Prostate gland (tissue), 2 donors: ENCODE results near the gene ATAD2B. TPM values are rescaled to one million over a fixed set of nuclear protein-coding genes. Genes with fewer than 3 reads are reported as not detected.

Experiments
- DNase-seq: peaks from one replicate; pipeline ENCODE4 v3.0.0-alpha.2; 2019; ENCODE audit warnings: low spot score
- H3K27ac ChIP-seq, 2 donors: fragments of 200-600 bp; sonication (generic); 2 replicates each; pipeline ENCODE4 v1.5.1; 2017 to 2019
- H3K27me3 ChIP-seq: fragments of 200-600 bp; sonication (generic); replicated peaks from 2 replicates; pipeline ENCODE4 v1.5.1; 2019; ENCODE audit not compliant: insufficient read depth
- H3K36me3 ChIP-seq, 2 donors: fragments of 200-600 bp; sonication (generic); 1 replicate in 1 of 2; 2 replicates in 1 of 2; pipeline versions ENCODE4 v1.5.1 to v1.8.1; 2017 to 2019
- H3K4me1 ChIP-seq: fragments of 200-600 bp; sonication (generic); replicated peaks from 2 replicates; pipeline ENCODE4 v1.5.1; 2019
- H3K4me3 ChIP-seq, 2 donors: fragments of 200-600 bp; sonication (generic); 2 replicates each; pipeline ENCODE4 v1.5.1; 2017 to 2019
- H3K9me3 ChIP-seq: fragments of 200-600 bp; sonication (generic); 2 replicates; pipeline ENCODE4 v1.5.1; 2017
- CTCF ChIP-seq, 4 experiments: fragments of 200-600 bp in 2 of 4; fragments of 450-650 bp in 2 of 4; sonication (generic) in 2 of 4; IDR thresholded peaks; 1 replicate in 3 of 4; 2 replicates in 1 of 4; pipeline ENCODE4 v1.5.1; 2016 to 2019; ENCODE audit warnings: antibody characterized with exemption in 4 of 4, mild to moderate bottlenecking in 2 of 4, moderate library complexity in 2 of 4
- POLR2A ChIP-seq: fragments of 450-650 bp; IDR thresholded peaks from one replicate; pipeline ENCODE4 v1.6.1; 2016; ENCODE audit warnings: antibody characterized with exemption, mild to moderate bottlenecking
- POLR2AphosphoS5 ChIP-seq: sonication (generic); formaldehyde crosslinking; IDR thresholded peaks from one replicate; pipeline ENCODE4 v1.6.1; 2017; ENCODE audit warnings: antibody characterized with exemption
- WGBS: methylation state at CpG from one replicate; pipeline ENCODE4 v1.1.5; 2018; 5-methylcytosine and 5-hydroxymethylcytosine counted together
- intact Hi-C: fragments of 100-400 bp; cut with DNase I; formaldehyde crosslinking; loops from one replicate; pipeline ENCODE4 v1.14.2; 2022
- total RNA-seq, 2 donors: library from RNA; depleted of rRNA; stranded (reverse); fragments of >200 nt; gene quantifications; one replicate each; pipeline ENCODE4 v1.1.0, GENCODE V29; 2016

Gene ATAD2B
- total RNA-seq, 2 donors from 2014 or later: 12.2 to 16.9 TPM

DNA sequence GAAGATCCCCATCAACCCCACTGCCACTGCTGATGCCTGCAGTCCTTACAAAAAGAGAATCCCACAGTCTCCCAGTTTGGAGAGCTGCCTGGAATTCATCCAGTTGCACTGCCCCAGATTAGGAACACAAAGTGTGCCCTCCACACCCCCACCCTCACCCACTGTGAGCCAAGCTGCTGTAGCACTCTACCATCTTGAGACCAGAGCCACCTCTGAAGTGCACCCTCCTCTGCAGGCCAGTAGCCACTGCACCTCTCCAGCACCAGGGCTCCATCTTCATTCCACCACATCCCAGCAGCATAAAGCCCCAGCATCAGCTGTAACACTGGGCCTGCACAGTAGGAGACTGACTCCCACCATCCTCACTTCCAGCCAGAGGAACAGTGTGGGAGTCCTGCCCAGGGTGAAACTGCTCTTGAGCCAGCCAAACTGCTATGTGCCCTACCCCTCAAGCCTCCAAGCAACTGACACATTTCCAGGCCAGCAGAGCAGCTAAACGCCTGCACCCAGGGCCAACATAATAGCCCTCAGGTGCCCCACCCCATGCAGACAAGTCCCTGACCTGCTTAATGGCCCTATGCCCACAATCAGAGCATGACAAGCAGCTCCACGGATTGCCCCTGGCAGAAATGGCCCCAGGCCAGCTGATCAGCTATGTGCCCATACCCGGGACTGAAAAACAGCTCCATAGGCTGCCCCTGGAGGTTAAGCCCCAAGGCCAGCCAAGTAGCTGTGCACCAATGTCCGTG is 206.0 kb downstream of the ATAD2B start:
- Histone ChIP-seq H3K4me1 (no peaks in the 10 kb centered on the region), H3K27me3 (no peaks in the 10 kb centered on the region), H3K9me3 (no peaks in the 10 kb centered on the region), H3K36me3 (no peaks in the 10 kb centered on the region), H3K27ac (no peak overlapping the region), H3K4me3 (no peak overlapping the region)
- 71% methylated on average over 4 of the region's 4 CpGs for WGBS
- DNase-seq: no peak
- TF ChIP-seq POLR2A: no peak
- no peak for TF ChIP-seq CTCF (IDR thresholded peaks at IDR 0.05)
- TF ChIP-seq POLR2AphosphoS5: no peak
- intact Hi-C loops: no loop called here

GRCh38 chr2:23719716-23720115 is 207.2 kb downstream of the ATAD2B start:
- Histone ChIP-seq H3K9me3 (no peaks in the 10 kb centered on the region), H3K4me3 (no peak overlapping the region), H3K27me3 (no peaks in the 10 kb centered on the region), H3K27ac (no peak overlapping the region), H3K36me3 (no peaks in the 10 kb centered on the region), H3K4me1 (no peaks in the 10 kb centered on the region)
- intact Hi-C loops: no loop called here
- 77% methylated on average over 5 of the region's 5 CpGs for WGBS
- TF ChIP-seq POLR2AphosphoS5 (no peak), POLR2A (no peak), CTCF (IDR thresholded peaks at IDR 0.05) (no peak)
- no peak for DNase-seq

DNA sequence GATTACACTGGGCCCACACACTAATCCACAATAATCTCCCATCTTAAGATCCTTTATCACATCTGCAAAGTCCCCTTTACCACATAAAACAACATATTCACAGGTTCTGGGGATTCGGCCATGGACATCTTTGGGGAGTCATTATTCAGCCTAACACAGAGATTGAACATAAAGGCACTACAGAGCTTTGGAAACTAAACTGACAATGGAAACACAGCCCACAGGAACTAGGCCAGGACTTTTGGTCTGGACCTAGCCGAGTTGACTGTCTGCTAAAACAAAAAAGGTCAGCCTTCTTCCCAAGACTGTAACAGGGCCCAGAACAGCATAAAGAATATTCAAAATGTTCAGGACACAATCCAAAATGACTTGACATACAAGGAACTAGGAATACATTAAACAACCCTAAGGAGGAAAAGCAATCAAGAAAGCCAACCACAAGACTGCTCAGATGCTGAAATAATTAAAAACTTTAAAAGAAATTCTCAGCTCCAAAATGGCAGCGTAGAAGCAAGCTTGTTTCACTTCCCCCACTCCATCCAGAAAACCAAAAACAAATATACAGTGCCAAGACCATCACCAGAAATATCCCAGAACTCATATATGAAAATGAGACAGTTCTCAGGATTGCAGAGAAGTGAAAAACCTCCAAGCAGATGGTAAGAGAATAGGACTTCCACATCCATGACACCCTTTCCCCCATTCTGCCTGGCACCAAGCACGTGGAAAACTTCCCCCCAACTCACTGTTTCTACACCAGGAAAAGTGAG is 207.8 kb downstream of the ATAD2B start:
- no peaks in the 10 kb centered on the region for H3K36me3 ChIP-seq
- intact Hi-C loops: no loop called here
- no peaks in the 10 kb centered on the region for H3K27me3 ChIP-seq
- no peak for DNase-seq
- no peak for TF ChIP-seq CTCF (IDR thresholded peaks at IDR 0.05)
- H3K4me1 ChIP-seq: no peaks in the 10 kb centered on the region
- no peak overlapping the region for H3K27ac ChIP-seq
- 94% methylated on average over 4 of the region's 4 CpGs for WGBS
- H3K4me3 ChIP-seq: no peak overlapping the region
- H3K9me3 ChIP-seq: no peaks in the 10 kb centered on the region

GRCh38 chr2:23713351-23713750 is 213.6 kb downstream of the ATAD2B start:
- Histone ChIP-seq H3K27me3 (no peaks in the 10 kb centered on the region), H3K9me3 (no peaks in the 10 kb centered on the region), H3K27ac (no peak overlapping the region), H3K4me1 (no peaks in the 10 kb centered on the region), H3K4me3 (no peak overlapping the region), H3K36me3 (no peaks in the 10 kb centered on the region)
- intact Hi-C loops: no loop called here
- TF ChIP-seq POLR2A: no peak
- no peak for TF ChIP-seq POLR2AphosphoS5
- TF ChIP-seq CTCF (IDR thresholded peaks at IDR 0.05): no peak
- 81% methylated on average over 5 of the region's 5 CpGs for WGBS
- DNase-seq: no peak

GRCh38 chr2:23712756-23713151 is 214.2 kb downstream of the ATAD2B start:
- H3K9me3 ChIP-seq: no peaks in the 10 kb centered on the region
- DNase-seq: no peak

More at GRCh38 chr2:23712756-23713151, 214.2 kb downstream of the ATAD2B start:
- no peaks in the 10 kb centered on the region for H3K36me3 ChIP-seq
- no peak overlapping the region for H3K27ac ChIP-seq
- H3K4me1 ChIP-seq: no peaks in the 10 kb centered on the region
- intact Hi-C loops: no loop called here
- 70% methylated on average over 2 of the region's 2 CpGs for WGBS
- H3K27me3 ChIP-seq: no peaks in the 10 kb centered on the region
- TF ChIP-seq POLR2AphosphoS5 (no peak), CTCF (IDR thresholded peaks at IDR 0.05) (no peak), POLR2A (no peak)
- H3K4me3 ChIP-seq: no peak overlapping the region
